Suprapubic skin (tissue), 4 donors: ENCODE data around the gene TTF2. TPM values are rescaled to one million over a fixed set of nuclear protein-coding genes. Genes with fewer than 3 reads are reported as not detected.

Experiments
- DNase-seq, 2 donors: peaks; one replicate each; pipeline ENCODE4 v3.0.0-alpha.2; 2019; ENCODE audit warnings: low spot score in 2 of 2
- H3K27ac ChIP-seq: fragments of 200-600 bp; sonication (generic); one replicate; pipeline ENCODE4 v1.5.1; 2019
- H3K27me3 ChIP-seq: fragments of 200-600 bp; sonication (generic); one replicate; pipeline ENCODE4 v1.5.1; 2019
- H3K36me3 ChIP-seq: fragments of 200-600 bp; sonication (generic); one replicate; pipeline ENCODE4 v1.5.1; 2019
- H3K4me1 ChIP-seq: fragments of 200-600 bp; sonication (generic); one replicate; pipeline ENCODE4 v1.5.1; 2019
- H3K4me3 ChIP-seq: fragments of 200-600 bp; sonication (generic); one replicate; pipeline ENCODE4 v1.5.1; 2019; ENCODE audit warnings: mild to moderate bottlenecking
- H3K9me3 ChIP-seq: fragments of 200-600 bp; sonication (generic); one replicate; pipeline ENCODE4 v1.5.1; 2019
- EP300 ChIP-seq: sonication (generic); formaldehyde crosslinking; IDR thresholded peaks from one replicate; pipeline ENCODE4 v1.6.1; 2017; ENCODE audit warnings: antibody characterized with exemption
- POLR2A ChIP-seq, 2 donors: fragments of 450-650 bp; IDR thresholded peaks; one replicate each; pipeline ENCODE4 v1.6.1; 2017; ENCODE audit warnings: antibody characterized with exemption in 2 of 2, mild to moderate bottlenecking in 2 of 2, moderate library complexity in 2 of 2
- POLR2AphosphoS5 ChIP-seq, 3 donors: sonication (generic); formaldehyde crosslinking; IDR thresholded peaks; one replicate each; pipeline ENCODE4 v1.6.1; 2017; ENCODE audit warnings: antibody characterized with exemption in 3 of 3
- WGBS: methylation state at CpG from one replicate; pipeline ENCODE4 v1.1.5; 2018; 5-methylcytosine and 5-hydroxymethylcytosine counted together
- total RNA-seq, 4 donors: library from RNA; depleted of rRNA; stranded (reverse); fragments of >200 nt; gene quantifications; one replicate each; pipeline ENCODE4 v1.1.0, GENCODE V29; 2016
- TF ChIP-seq, protein P1 (sequence below), 2 donors: fragments of 200-600 bp in 1 of 2; fragments of 450-650 bp in 1 of 2; sonication (generic) in 1 of 2; IDR thresholded peaks; one replicate each; pipeline ENCODE4 v1.5.1; 2016 to 2019; ENCODE audit warnings: antibody characterized with exemption in 2 of 2, mild to moderate bottlenecking in 1 of 2, moderate library complexity in 1 of 2

Gene TTF2
- total RNA-seq, 4 donors from 2014 or later = 23.7 to 34.8 (median 26.5) TPM

DNA sequence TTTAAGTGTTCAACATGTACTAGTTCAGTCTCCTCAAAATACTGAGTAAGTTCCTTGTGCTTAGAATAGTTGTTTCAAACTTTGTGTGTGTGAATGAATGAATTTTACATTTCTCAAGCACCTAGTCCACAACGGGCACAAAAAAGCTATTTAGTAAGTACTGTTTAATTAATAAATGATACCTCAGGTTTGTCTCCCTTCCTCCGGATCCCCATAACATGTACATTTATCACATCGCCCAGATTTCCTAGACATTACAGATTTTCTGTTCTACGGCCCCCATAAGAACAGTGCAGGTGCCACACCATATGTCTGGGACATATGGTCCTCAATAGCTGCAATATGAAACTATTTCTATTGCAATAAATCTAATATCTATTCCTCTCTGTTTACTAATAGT lies 1.3 kb upstream of the TTF2 start:
- TF ChIP-seq, protein P1, sequence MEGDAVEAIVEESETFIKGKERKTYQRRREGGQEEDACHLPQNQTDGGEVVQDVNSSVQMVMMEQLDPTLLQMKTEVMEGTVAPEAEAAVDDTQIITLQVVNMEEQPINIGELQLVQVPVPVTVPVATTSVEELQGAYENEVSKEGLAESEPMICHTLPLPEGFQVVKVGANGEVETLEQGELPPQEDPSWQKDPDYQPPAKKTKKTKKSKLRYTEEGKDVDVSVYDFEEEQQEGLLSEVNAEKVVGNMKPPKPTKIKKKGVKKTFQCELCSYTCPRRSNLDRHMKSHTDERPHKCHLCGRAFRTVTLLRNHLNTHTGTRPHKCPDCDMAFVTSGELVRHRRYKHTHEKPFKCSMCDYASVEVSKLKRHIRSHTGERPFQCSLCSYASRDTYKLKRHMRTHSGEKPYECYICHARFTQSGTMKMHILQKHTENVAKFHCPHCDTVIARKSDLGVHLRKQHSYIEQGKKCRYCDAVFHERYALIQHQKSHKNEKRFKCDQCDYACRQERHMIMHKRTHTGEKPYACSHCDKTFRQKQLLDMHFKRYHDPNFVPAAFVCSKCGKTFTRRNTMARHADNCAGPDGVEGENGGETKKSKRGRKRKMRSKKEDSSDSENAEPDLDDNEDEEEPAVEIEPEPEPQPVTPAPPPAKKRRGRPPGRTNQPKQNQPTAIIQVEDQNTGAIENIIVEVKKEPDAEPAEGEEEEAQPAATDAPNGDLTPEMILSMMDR (IDR thresholded peaks at IDR 0.05) = no peak
- no peak for TF ChIP-seq POLR2AphosphoS5 (IDR thresholded peaks at IDR 0.05)
- no peak for TF ChIP-seq POLR2A (IDR thresholded peaks at IDR 0.05)
- TF ChIP-seq EP300 = no peak
- H3K27ac ChIP-seq = no peak overlapping the region
- 47% methylated on average over 4 of the region's 4 CpGs for WGBS
- H3K9me3 ChIP-seq = no peaks in the 10 kb centered on the region
- H3K4me1 ChIP-seq = peaks cover 22% of the 10 kb centered on the region
- peak overlapping the region; percentile 89 for H3K4me3 ChIP-seq
- DNase-seq = no peak
- no peaks in the 10 kb centered on the region for H3K27me3 ChIP-seq
- H3K36me3 ChIP-seq = peaks cover under 1% of the 10 kb centered on the region

DNA sequence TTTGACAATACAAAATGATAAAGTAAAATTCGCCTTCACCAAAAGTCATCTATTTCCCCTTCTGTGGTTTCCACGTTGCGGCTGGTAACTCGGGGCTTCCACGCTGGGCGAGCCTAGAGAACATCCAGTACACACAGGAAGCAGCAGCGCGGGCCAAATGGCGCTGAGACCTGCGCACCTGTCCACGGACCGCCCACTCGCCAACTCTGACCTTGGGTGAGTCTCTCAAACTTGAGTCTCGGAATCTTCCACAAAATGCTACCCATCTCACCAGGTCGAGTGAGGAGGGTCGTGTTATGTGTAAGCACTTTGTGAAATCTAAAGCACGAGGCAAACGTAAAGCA lies 820 bp upstream of the TTF2 start:
- WGBS = 5% methylated on average over 16 of the region's 18 CpGs
- peak in 1 of 2 donors; percentile 88 for DNase-seq

DNA sequence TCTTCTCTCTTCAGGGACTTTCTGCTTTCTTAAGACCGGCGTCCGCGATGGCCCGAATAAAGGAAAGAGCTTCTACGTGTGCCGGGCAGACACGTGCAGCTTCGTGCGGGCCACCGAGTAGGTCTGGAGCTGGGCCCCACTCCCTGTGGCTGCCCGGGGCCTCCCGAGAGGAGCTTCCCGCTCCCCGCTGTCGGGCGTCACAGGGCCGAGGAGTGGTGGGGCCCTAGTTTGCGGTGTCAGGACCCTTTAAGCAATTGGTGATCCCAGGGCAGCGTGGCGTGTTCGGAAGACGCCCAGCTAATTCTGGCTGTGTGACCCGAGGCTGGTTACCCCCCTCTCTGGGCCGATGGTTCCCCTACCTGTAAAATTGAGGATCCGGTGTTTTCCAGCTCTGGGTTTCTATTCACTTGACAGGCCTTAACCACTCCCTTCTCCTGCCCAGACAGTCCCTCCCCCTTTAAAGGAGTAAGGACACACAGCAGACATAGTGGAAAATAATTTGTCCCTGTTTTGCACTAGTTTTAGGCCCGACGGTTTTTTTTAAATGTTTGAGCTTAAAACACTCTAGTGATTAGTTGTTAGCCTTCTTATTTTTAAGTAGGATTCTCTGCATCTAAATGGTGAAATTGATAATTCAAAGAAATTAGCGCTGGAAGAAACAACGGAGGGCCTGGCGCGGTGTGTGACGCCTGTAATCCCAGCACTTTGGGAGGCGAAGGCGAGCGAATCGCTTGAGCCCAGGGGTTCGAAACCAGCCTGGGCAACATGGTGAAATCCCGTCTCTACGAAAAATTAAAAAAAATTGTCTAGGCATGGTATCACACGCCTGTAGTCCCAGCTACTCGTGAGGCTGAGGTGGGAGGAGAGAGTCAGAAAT lies 553 bp downstream of the TTF2 start:
- peaks cover 22% of the 10 kb centered on the region for H3K4me1 ChIP-seq
- H3K27me3 ChIP-seq = no peaks in the 10 kb centered on the region
- H3K9me3 ChIP-seq = no peaks in the 10 kb centered on the region
- DNase-seq = peak in 1 of 2 donors; percentile 81
- peak overlapping the region; percentile 85 for H3K27ac ChIP-seq
- H3K4me3 ChIP-seq = peak overlapping the region; percentile 89
- TF ChIP-seq POLR2A (IDR thresholded peaks at IDR 0.05) (no peak), EP300 (no peak), POLR2AphosphoS5 (IDR thresholded peaks at IDR 0.05) (no peak)
- TF ChIP-seq, protein P1 (IDR thresholded peaks at IDR 0.05) = no peak
- 38% methylated on average over 27 of the region's 42 CpGs for WGBS
- H3K36me3 ChIP-seq = peaks cover 8% of the 10 kb centered on the region

More for the DNA sequence above, 820 bp upstream of the TTF2 start:
- TF ChIP-seq, protein P1 (IDR thresholded peaks at IDR 0.05) = no peak
- TF ChIP-seq POLR2A (IDR thresholded peaks at IDR 0.05) (no peak), POLR2AphosphoS5 (IDR thresholded peaks at IDR 0.05) (no peak), EP300 (no peak)
- Histone ChIP-seq H3K4me3 (peak overlapping the region; percentile 89), H3K27ac (peak overlapping the region; percentile 85), H3K9me3 (no peaks in the 10 kb centered on the region), H3K27me3 (no peaks in the 10 kb centered on the region), H3K36me3 (peaks cover 3% of the 10 kb centered on the region), H3K4me1 (peaks cover 22% of the 10 kb centered on the region)

DNA sequence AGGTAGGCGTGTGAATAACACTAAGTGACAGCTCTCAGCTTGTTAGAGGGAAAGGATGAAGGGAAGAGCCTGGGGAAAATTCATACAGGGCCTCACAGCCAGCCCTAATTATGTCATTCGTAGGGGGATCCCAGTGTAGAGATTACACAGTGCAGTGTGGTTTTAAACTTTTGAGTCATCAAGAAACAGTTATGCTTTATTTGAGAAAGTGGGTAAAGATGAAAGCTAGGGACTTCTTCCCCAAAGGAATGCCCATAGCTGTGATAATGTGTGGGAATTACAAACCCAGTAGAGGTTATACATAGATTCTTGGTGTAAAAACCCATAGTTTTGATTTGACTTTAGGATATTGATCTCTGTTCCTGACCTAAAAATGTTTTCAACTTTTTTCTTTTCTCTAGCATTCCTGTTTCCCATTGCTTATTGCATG lies 1.9 kb downstream of the TTF2 start:
- peaks cover 11% of the 10 kb centered on the region for H3K36me3 ChIP-seq
- TF ChIP-seq EP300 (no peak), POLR2AphosphoS5 (IDR thresholded peaks at IDR 0.05) (no peak), POLR2A (IDR thresholded peaks at IDR 0.05) (no peak)
- TF ChIP-seq, protein P1 (IDR thresholded peaks at IDR 0.05) = no peak
- H3K4me1 ChIP-seq = peaks cover 22% of the 10 kb centered on the region
- no peaks in the 10 kb centered on the region for H3K9me3 ChIP-seq
- no peak for DNase-seq
- WGBS = 60% methylated on average over 2 of the region's 2 CpGs
- no peak overlapping the region for H3K4me3 ChIP-seq
- H3K27me3 ChIP-seq = no peaks in the 10 kb centered on the region
- H3K27ac ChIP-seq = no peak overlapping the region

DNA sequence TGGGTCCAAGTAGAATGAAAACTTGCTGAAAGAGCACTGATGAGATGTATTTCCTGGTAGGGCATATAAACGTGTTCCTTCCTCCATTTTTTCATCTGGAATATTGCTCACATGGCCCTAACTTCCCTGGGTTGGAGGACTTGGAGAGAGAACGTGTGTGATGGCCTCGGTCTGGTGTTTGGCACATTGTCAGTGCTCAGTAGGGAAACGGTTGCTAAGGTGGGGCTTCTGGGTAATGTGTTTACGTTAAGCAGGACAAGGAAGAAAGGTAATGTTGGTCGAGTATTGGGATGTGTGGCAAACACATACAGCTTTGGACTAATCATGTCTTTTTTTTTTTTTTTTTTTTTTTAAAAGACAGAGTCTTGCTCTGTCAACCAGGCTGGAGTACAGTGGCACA lies 6.2 kb downstream of the TTF2 start:
- WGBS = 69% methylated on average over 6 of the region's 6 CpGs
- H3K9me3 ChIP-seq = no peaks in the 10 kb centered on the region
- no peak overlapping the region for H3K27ac ChIP-seq
- H3K4me3 ChIP-seq = no peak overlapping the region
- H3K36me3 ChIP-seq = peaks cover 13% of the 10 kb centered on the region
- peaks cover 3% of the 10 kb centered on the region for H3K4me1 ChIP-seq
- DNase-seq = no peak
- TF ChIP-seq POLR2AphosphoS5 (IDR thresholded peaks at IDR 0.05) (no peak), EP300 (no peak), POLR2A (IDR thresholded peaks at IDR 0.05) (no peak)
- TF ChIP-seq, protein P1 (IDR thresholded peaks at IDR 0.05) = no peak
- no peaks in the 10 kb centered on the region for H3K27me3 ChIP-seq
